GM12878 (cell line): Measurements from ENCODE around the gene OSBPL10. TPM values are rescaled to one million over a fixed set of nuclear protein-coding genes. Genes with fewer than 3 reads are reported as not detected.
"Not testable (repeated sequence)": the region's sequence is repeated elsewhere in the genome, so short reads cannot be mapped to it uniquely, and the experiment has no call there.

ENCODE experiments used
- ATAC-seq: fragments of 200-7000 bp; cut with Tn5 transposase; 3 replicates; pipeline ENCODE4 v1.9.1; 2020; ENCODE audit warnings: mild to moderate bottlenecking, moderate library complexity
- BruUV-seq: library from RNA; stranded (reverse); fragments of 400-500 nt; replicated peaks from 2 replicates; lab custom pipeline; 2021; lab: Mats Ljungman, UMichigan
- CTCF ChIA-PET: fragments of 300-600 bp; sonication (Branson Sonifier 250); formaldehyde crosslinking; extraction: SDS; loops from one replicate; lab custom pipeline; 2021; ENCODE audit warnings: inconsistent platforms; lab: Yijun Ruan, JAX
- POLR2A ChIA-PET: fragments of 350-600 bp; formaldehyde crosslinking; extraction: SDS; loops from one replicate; lab custom pipeline; 2021; ENCODE audit warnings: inconsistent platforms; lab: Charles Lee
- RAD21 ChIA-PET: fragments of 300-600 bp; sonication (Branson Sonifier 250); formaldehyde crosslinking; loops from one replicate; lab custom pipeline; 2023; ENCODE audit warnings: antibody characterized with exemption; ENCODE audit not compliant: unreplicated experiment; lab: Charles Lee
- SMC1A ChIA-PET: fragments of 300-600 bp; sonication (Branson Sonifier 250); formaldehyde crosslinking; loops from one replicate; lab custom pipeline; 2023; ENCODE audit not compliant: unreplicated experiment, uncharacterized antibody; lab: Charles Lee
- DNase-seq: peaks from one replicate; pipeline ENCODE4 v3.0.0-alpha.2; 2011; ENCODE audit warnings: low read depth, low spot score
- FAIRE-seq: peaks from 3 replicates; lab custom pipeline; 2011; peaks lifted over from hg19 to GRCh38; lab: Jason Lieb, UNC
- H2AFZ ChIP-seq: 2 replicates; pipeline ENCODE4 v1.6.0; 2011; ENCODE audit warnings: low read depth, low read length, control low read depth; ENCODE audit not compliant: control insufficient read depth
- H3K27ac ChIP-seq: 2 replicates; pipeline ENCODE4 v1.5.1; 2011; ENCODE audit warnings: control low read depth; ENCODE audit not compliant: control insufficient read depth, insufficient read depth
- H3K27me3 ChIP-seq, 2 experiments: replicated peaks in 1 of 2; 2 replicates each; pipeline versions ENCODE4 v1.6.0 to v1.6.1; 2011; ENCODE audit warnings: low read length in 1 of 2; ENCODE audit not compliant: control insufficient read depth in 2 of 2, insufficient read depth in 2 of 2
- H3K36me3 ChIP-seq, 2 experiments: 2 replicates each; pipeline ENCODE4 v1.5.1; 2011; ENCODE audit warnings: low read length in 1 of 2; ENCODE audit not compliant: control insufficient read depth in 2 of 2, insufficient read depth in 2 of 2
- H3K4me1 ChIP-seq: 2 replicates; pipeline ENCODE4 v1.6.1; 2011; ENCODE audit warnings: mild to moderate bottlenecking, low read length, moderate library complexity, mixed read lengths; ENCODE audit not compliant: control insufficient read depth, insufficient read depth
- H3K4me2 ChIP-seq: 2 replicates; pipeline ENCODE4 v1.6.0; 2011; ENCODE audit warnings: control low read depth; ENCODE audit not compliant: control insufficient read depth, insufficient read depth
- H3K4me3 ChIP-seq: fragments of 200-600 bp; sonication (generic); 2 replicates; pipeline ENCODE4 v1.5.1; 2016
- H3K79me2 ChIP-seq: 2 replicates; pipeline ENCODE4 v1.6.0; 2011; ENCODE audit warnings: low read length; ENCODE audit not compliant: control insufficient read depth, insufficient read depth
- H3K9ac ChIP-seq: 2 replicates; pipeline ENCODE4 v1.8.0; 2011; ENCODE audit warnings: low read length, control low read depth, mixed read lengths; ENCODE audit not compliant: control insufficient read depth, insufficient read depth
- H3K9me3 ChIP-seq: replicated peaks from 3 replicates; pipeline ENCODE4 v1.5.1; 2011; ENCODE audit warnings: mild to moderate bottlenecking, low read length; ENCODE audit not compliant: control insufficient read depth, insufficient read depth
- H4K20me1 ChIP-seq: 2 replicates; pipeline ENCODE4 v1.6.0; 2011; ENCODE audit not compliant: control insufficient read depth, insufficient read depth
- KLF5 ChIP-seq: fragments of 450-650 bp; IDR thresholded peaks from 2 replicates; pipeline ENCODE4 v1.6.1; 2014; ENCODE audit warnings: mild to moderate bottlenecking; ENCODE audit not compliant: partially characterized antibody
- MTA3 ChIP-seq: IDR thresholded peaks from 2 replicates; pipeline ENCODE4 v1.6.1; 2012; ENCODE audit warnings: low read length, inconsistent platforms, borderline replicate concordance
- RELA ChIP-seq: fragments of 450-650 bp; IDR thresholded peaks from 2 replicates; pipeline ENCODE4 v1.8.0; 2014; ENCODE audit warnings: borderline replicate concordance; ENCODE audit not compliant: partially characterized antibody
- WRNIP1 ChIP-seq: IDR thresholded peaks from 2 replicates; pipeline ENCODE4 v1.6.1; 2011; ENCODE audit warnings: low read depth, low read length, improper control_type of control experiment, borderline replicate concordance
- WGBS: methylation state at CpG from one replicate; pipeline ENCODE4 v1.1.6; 2016; ENCODE audit warnings: low lambda C conversion rate; ENCODE audit not compliant: insufficient replicate concordance, insufficient coverage; ENCODE audit errors: missing lambda C conversion rate; 5-methylcytosine and 5-hydroxymethylcytosine counted together
- in situ Hi-C: fragments of 300-500 bp; cut with MboI; formaldehyde crosslinking; loops from 9 replicates; pipeline ENCODE4 v1.14.3; 2018; ENCODE audit warnings: mixed read lengths
- intact Hi-C: fragments of 100-400 bp; cut with micrococcal nuclease; formaldehyde crosslinking; loops from one replicate; pipeline ENCODE4 v1.14.2; 2022; ENCODE audit not compliant: unreplicated experiment
- polyA plus RNA-seq, 11 experiments: library from polyadenylated mRNA; depleted of rRNA in 4 of 11; unstranded in 6 of 11; stranded (reverse) in 5 of 11; fragments of >200 nt; fragmentation: Nextera tagmentation in 4 of 11; fragmentation: Illumina TruSeq in 1 of 11; extraction: Ambion mirVana in 4 of 11; extraction: Trizol in 1 of 11; gene quantifications; 1 replicate in 1 of 11; 2 replicates in 10 of 11; pipeline versions ENCODE4 v1.2.1 to v1.2.3, GENCODE V29; 2011 to 2016; ENCODE audit warnings: inconsistent platforms in 2 of 11, missing spikeins in 2 of 11, low read depth in 1 of 11
- total RNA-seq, 4 experiments: library from RNA; depleted of rRNA in 3 of 4; stranded (reverse); fragments of >200 nt in 3 of 4; fragmentation: Illumina TruSeq in 1 of 4; extraction: Trizol in 1 of 4; gene quantifications; 2 replicates each; pipeline versions ENCODE4 v1.2.1 to v1.2.3, GENCODE V29; 2013 to 2021
- TF ChIP-seq, protein P1 (sequence below): fragments of 450-650 bp; IDR thresholded peaks from 2 replicates; pipeline ENCODE4 v1.6.1; 2016; ENCODE audit warnings: mild to moderate bottlenecking, moderate library complexity, borderline replicate concordance
- TF ChIP-seq, protein P2 (sequence below): fragments of 450-650 bp; IDR thresholded peaks from 2 replicates; pipeline ENCODE4 v1.6.1; 2017; ENCODE audit warnings: borderline replicate concordance

Gene OSBPL10
- total and polyA plus RNA-seq, 10 of the 15 experiments (the other 5 are each of a cell fraction or from before 2014, with no cell fraction given), result 0.03 to 0.25 (median 0.09) TPM; not detected in 5

DNA sequence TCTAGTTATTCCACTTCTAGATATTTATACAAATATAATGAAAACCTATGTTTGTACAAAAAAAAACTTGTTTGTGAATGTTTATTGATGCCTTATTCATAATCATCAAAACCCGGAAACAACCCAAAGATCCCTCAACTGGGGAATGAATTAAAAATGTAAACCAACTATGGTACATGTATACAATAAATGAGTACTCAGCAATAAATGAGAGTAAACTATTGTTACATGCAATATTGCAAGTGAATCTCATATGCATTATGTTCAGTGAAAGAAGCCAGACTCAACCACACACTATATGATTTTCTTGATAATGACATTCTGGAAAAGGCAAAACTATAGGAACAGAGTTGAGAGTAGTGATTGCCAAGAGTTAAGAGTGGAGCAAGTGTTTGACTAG lies 12.8 kb upstream of the OSBPL10 start:
- ChIA-PET POLR2A (no interaction called here), CTCF (no interaction called here), RAD21 (no interaction called here), SMC1A (no interaction called here)
- H3K79me2 ChIP-seq, result no peaks in the 10 kb centered on the region
- in situ Hi-C loops, result no loop called here
- H3K27me3 ChIP-seq, result no peaks in the 10 kb centered on the region
- 82% methylated on average over 1 of the region's 1 CpG for WGBS
- no peaks in the 10 kb centered on the region for H3K4me1 ChIP-seq
- H2AFZ ChIP-seq, result no peak overlapping the region
- FAIRE-seq (no peak), ATAC-seq (no peak), DNase-seq (no peak)
- no peak overlapping the region for H3K27ac ChIP-seq
- intact Hi-C loops, result no loop called here
- TF ChIP-seq WRNIP1, result no peak
- TF ChIP-seq, protein P1, sequence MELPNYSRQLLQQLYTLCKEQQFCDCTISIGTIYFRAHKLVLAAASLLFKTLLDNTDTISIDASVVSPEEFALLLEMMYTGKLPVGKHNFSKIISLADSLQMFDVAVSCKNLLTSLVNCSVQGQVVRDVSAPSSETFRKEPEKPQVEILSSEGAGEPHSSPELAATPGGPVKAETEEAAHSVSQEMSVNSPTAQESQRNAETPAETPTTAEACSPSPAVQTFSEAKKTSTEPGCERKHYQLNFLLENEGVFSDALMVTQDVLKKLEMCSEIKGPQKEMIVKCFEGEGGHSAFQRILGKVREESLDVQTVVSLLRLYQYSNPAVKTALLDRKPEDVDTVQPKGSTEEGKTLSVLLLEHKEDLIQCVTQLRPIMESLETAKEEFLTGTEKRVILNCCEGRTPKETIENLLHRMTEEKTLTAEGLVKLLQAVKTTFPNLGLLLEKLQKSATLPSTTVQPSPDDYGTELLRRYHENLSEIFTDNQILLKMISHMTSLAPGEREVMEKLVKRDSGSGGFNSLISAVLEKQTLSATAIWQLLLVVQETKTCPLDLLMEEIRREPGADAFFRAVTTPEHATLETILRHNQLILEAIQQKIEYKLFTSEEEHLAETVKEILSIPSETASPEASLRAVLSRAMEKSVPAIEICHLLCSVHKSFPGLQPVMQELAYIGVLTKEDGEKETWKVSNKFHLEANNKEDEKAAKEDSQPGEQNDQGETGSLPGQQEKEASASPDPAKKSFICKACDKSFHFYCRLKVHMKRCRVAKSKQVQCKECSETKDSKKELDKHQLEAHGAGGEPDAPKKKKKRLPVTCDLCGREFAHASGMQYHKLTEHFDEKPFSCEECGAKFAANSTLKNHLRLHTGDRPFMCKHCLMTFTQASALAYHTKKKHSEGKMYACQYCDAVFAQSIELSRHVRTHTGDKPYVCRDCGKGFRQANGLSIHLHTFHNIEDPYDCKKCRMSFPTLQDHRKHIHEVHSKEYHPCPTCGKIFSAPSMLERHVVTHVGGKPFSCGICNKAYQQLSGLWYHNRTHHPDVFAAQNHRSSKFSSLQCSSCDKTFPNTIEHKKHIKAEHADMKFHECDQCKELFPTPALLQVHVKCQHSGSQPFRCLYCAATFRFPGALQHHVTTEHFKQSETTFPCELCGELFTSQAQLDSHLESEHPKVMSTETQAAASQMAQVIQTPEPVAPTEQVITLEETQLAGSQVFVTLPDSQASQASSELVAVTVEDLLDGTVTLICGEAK, result no peak
- no peak for TF ChIP-seq KLF5
- TF ChIP-seq MTA3, result no peak
- TF ChIP-seq, protein P2, sequence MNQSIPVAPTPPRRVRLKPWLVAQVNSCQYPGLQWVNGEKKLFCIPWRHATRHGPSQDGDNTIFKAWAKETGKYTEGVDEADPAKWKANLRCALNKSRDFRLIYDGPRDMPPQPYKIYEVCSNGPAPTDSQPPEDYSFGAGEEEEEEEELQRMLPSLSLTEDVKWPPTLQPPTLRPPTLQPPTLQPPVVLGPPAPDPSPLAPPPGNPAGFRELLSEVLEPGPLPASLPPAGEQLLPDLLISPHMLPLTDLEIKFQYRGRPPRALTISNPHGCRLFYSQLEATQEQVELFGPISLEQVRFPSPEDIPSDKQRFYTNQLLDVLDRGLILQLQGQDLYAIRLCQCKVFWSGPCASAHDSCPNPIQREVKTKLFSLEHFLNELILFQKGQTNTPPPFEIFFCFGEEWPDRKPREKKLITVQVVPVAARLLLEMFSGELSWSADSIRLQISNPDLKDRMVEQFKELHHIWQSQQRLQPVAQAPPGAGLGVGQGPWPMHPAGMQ, result no peak
- TF ChIP-seq RELA, result no peak
- no peak overlapping the region for H3K4me2 ChIP-seq
- no peaks in the 10 kb centered on the region; the same call in 1 of the 3 replicates for H3K9me3 ChIP-seq
- no peaks in the 10 kb centered on the region for H3K36me3 ChIP-seq
- no TSS peak for BruUV-seq
- no peak overlapping the region for H3K9ac ChIP-seq
- no peaks in the 10 kb centered on the region for H4K20me1 ChIP-seq
- no peak overlapping the region for H3K4me3 ChIP-seq

DNA sequence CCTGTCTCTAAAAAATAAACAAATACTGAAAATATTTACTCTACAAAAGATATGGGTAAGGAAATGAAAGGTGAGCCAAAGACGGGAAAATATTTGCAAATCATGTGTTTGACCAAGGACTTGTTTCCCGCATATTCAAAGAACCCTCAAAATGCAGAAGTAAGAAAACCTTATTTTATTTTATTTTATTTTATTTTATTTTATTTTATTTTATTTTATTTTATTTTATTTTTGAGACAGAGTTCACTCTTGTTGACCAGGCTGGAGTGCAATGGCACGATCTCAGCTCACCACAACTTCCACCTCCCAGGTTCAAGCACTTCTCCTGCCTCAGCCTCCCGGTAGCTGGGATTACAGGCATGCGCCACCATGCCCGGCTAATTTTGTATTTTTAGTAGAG lies 11.9 kb upstream of the OSBPL10 start:
- SMC1A ChIA-PET, result not testable (repeated sequence)

More for the DNA sequence above, 11.9 kb upstream of the OSBPL10 start:
- H3K9me3 ChIP-seq, FAIRE-seq, BruUV-seq, ATAC-seq, H3K4me1 ChIP-seq, H3K36me3 ChIP-seq, in situ Hi-C loops, RAD21 ChIA-PET, H3K9ac ChIP-seq, H3K27me3 ChIP-seq, H4K20me1 ChIP-seq, DNase-seq, H3K4me2 ChIP-seq, CTCF ChIA-PET, H3K79me2 ChIP-seq, H3K4me3 ChIP-seq, H3K27ac ChIP-seq, intact Hi-C loops, H2AFZ ChIP-seq: not testable (repeated sequence)
- POLR2A ChIA-PET, result interaction anchor here (0.6 kb wide), 1 partner anchor 190 kb away, joined by 4 read pairs; no protein-coding TSS in a partner anchor
- whole genome bisulfite sequencing, result 72% methylated on average over 6 of the region's 6 CpGs
